Measurements from ENCODE around the gene ARHGEF5. TPM values are rescaled to one million over a fixed set of nuclear protein-coding genes. Genes with fewer than 3 reads are reported as not detected.
A peak's percentile ranks its signal among the peaks of the same experiment; 100 is the strongest.
"Not testable (repeated sequence)": the region's sequence is repeated elsewhere in the genome, so short reads cannot be mapped to it uniquely, and the experiment has no call there.

Gene ARHGEF5
- total RNA-seq, 1 experiment from 2014 or later, result 48.2 TPM

- H3K27ac Mint-ChIP-seq (ENCODE audit: low read depth, unreplicated experiment); POLR2A ChIA-PET; BruUV-seq (replicated peaks); H3K27me3 Mint-ChIP-seq (ENCODE audit: insufficient read depth, unreplicated experiment); intact Hi-C loops (cut with micrococcal nuclease); H3K9me3 Mint-ChIP-seq (ENCODE audit: unreplicated experiment); H3K4me3 Mint-ChIP-seq (ENCODE audit: unreplicated experiment); H3K36me3 Mint-ChIP-seq (ENCODE audit: insufficient read depth, unreplicated experiment); DNase-seq (ENCODE audit: unreplicated experiment); H3K4me1 Mint-ChIP-seq (ENCODE audit: insufficient read depth, unreplicated experiment); CTCF ChIA-PET: not testable (repeated sequence)
Measured at GRCh38 chr7:144330044-144330443, 25.2 kb upstream of the ARHGEF5 start.

DNA sequence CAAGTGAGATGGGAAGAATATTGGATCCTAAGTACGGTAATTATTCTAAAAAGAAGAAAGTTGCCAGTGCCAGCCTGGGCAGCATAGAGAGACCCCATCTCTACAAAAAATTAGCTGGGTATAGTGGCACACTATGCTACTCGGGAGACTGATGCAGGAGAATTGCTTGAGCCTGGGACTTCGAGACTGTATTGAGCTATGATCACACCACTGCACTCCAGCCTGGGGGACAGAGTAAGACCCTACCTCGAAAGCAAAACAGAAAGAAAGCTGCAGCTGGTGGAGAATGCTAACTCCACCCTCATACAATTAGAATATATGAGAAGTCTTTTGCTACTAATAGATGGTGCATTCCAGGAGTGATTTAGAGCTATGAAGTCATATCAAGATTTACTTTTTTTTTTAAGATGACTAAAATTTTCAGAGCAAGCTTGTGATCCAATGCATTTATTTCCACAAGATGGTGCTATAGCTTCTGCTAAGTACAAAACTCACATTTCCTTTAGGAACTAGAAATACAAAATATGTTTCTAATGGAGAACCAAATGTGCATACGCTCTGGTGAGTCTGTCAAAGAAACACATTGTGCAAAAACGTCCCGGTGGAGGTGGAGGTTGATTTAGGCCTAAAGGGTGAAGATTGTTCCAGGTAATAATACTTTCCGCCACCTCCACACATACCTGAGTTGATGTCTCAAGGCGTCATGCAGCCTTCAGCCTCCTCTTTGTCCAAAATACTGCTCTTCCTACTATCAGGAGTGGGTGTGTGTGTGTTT lies 23.8 kb upstream of the ARHGEF5 start:
- H3K9me3 Mint-ChIP-seq (ENCODE audit: unreplicated experiment); POLR2A ChIA-PET; DNase-seq (ENCODE audit: unreplicated experiment); H3K4me3 Mint-ChIP-seq (ENCODE audit: unreplicated experiment); H3K4me1 Mint-ChIP-seq (ENCODE audit: insufficient read depth, unreplicated experiment); intact Hi-C loops (cut with micrococcal nuclease); H3K27me3 Mint-ChIP-seq (ENCODE audit: insufficient read depth, unreplicated experiment); BruUV-seq (replicated peaks); H3K27ac Mint-ChIP-seq (ENCODE audit: low read depth, unreplicated experiment); H3K36me3 Mint-ChIP-seq (ENCODE audit: insufficient read depth, unreplicated experiment): not testable (repeated sequence)
- CTCF ChIA-PET, result interaction anchor here (0.6 to 1.2 kb wide), 4 partner anchors 60 to 476 kb away, joined by 3 to 10 read pairs (median 4); no protein-coding TSS in a partner anchor

DNA sequence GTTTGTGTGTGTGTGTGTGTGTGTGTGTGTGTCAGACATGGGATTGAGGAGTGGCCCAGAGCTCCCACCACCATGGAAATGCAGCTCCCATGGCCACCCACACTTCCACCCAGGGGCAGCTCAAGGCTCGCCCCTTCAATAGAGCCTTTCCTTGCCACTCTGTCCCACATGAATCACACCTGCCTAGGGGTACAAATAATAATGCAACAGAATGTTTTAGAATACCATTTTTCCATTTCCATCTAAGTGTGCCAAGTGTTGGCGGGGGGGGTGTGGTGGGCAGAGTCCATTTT lies 23.3 kb upstream of the ARHGEF5 start:
- intact Hi-C loops (cut with micrococcal nuclease); H3K27ac Mint-ChIP-seq (ENCODE audit: low read depth, unreplicated experiment); H3K9me3 Mint-ChIP-seq (ENCODE audit: unreplicated experiment); POLR2A ChIA-PET; H3K36me3 Mint-ChIP-seq (ENCODE audit: insufficient read depth, unreplicated experiment); DNase-seq (ENCODE audit: unreplicated experiment); H3K4me1 Mint-ChIP-seq (ENCODE audit: insufficient read depth, unreplicated experiment); H3K4me3 Mint-ChIP-seq (ENCODE audit: unreplicated experiment); H3K27me3 Mint-ChIP-seq (ENCODE audit: insufficient read depth, unreplicated experiment); BruUV-seq (replicated peaks): not testable (repeated sequence)
- CTCF ChIA-PET, result interaction anchor here (0.6 to 1.2 kb wide), 4 partner anchors 59 to 476 kb away, joined by 3 to 10 read pairs (median 4); no protein-coding TSS in a partner anchor

DNA sequence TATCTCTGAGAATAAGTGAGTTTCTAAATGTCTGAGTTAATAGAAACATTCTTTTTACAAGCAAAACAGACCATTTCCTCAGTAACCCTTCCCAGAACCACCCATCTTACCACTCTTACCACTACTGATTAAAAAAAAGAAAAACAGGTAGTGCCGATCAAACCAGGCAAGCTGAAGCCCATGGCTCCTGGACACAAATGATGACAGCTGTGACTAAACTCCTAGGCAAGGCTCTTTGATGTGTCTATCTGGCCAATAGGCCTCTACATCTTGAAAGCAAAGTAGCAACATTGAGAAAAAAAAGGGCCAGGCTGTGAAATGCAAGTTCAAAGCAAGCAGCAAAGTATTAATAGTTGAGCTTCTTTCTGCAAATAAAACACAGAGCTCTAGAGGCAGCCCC lies 6.6 kb upstream of the ARHGEF5 start:
- H3K36me3 Mint-ChIP-seq (ENCODE audit: insufficient read depth, unreplicated experiment); DNase-seq (ENCODE audit: unreplicated experiment); CTCF ChIA-PET; H3K9me3 Mint-ChIP-seq (ENCODE audit: unreplicated experiment); H3K27me3 Mint-ChIP-seq (ENCODE audit: insufficient read depth, unreplicated experiment); intact Hi-C loops (cut with micrococcal nuclease); BruUV-seq (replicated peaks); H3K4me1 Mint-ChIP-seq (ENCODE audit: insufficient read depth, unreplicated experiment); POLR2A ChIA-PET; H3K4me3 Mint-ChIP-seq (ENCODE audit: unreplicated experiment); H3K27ac Mint-ChIP-seq (ENCODE audit: low read depth, unreplicated experiment): not testable (repeated sequence)

- H3K27ac Mint-ChIP-seq (ENCODE audit: low read depth, unreplicated experiment); BruUV-seq (replicated peaks); H3K36me3 Mint-ChIP-seq (ENCODE audit: insufficient read depth, unreplicated experiment); H3K9me3 Mint-ChIP-seq (ENCODE audit: unreplicated experiment); DNase-seq (ENCODE audit: unreplicated experiment); intact Hi-C loops (cut with micrococcal nuclease); CTCF ChIA-PET; POLR2A ChIA-PET; H3K4me3 Mint-ChIP-seq (ENCODE audit: unreplicated experiment); H3K4me1 Mint-ChIP-seq (ENCODE audit: insufficient read depth, unreplicated experiment); H3K27me3 Mint-ChIP-seq (ENCODE audit: insufficient read depth, unreplicated experiment): not testable (repeated sequence)
Measured at GRCh38 chr7:144351667-144352066, 3.5 kb upstream of the ARHGEF5 start.

- H3K9me3 Mint-ChIP-seq (ENCODE audit: unreplicated experiment); BruUV-seq (replicated peaks); POLR2A ChIA-PET; H3K27ac Mint-ChIP-seq (ENCODE audit: low read depth, unreplicated experiment); H3K27me3 Mint-ChIP-seq (ENCODE audit: insufficient read depth, unreplicated experiment); H3K4me3 Mint-ChIP-seq (ENCODE audit: unreplicated experiment); intact Hi-C loops (cut with micrococcal nuclease); CTCF ChIA-PET; H3K36me3 Mint-ChIP-seq (ENCODE audit: insufficient read depth, unreplicated experiment); H3K4me1 Mint-ChIP-seq (ENCODE audit: insufficient read depth, unreplicated experiment); DNase-seq (ENCODE audit: unreplicated experiment): not testable (repeated sequence)
Measured at GRCh38 chr7:144356185-144356584, 983 bp downstream of the ARHGEF5 start.

GRCh38 chr7:144356860-144357259 lies 1.7 kb downstream of the ARHGEF5 start:
- H3K9me3 Mint-ChIP-seq (ENCODE audit: unreplicated experiment); BruUV-seq (replicated peaks); H3K4me3 Mint-ChIP-seq (ENCODE audit: unreplicated experiment); H3K27me3 Mint-ChIP-seq (ENCODE audit: insufficient read depth, unreplicated experiment); H3K4me1 Mint-ChIP-seq (ENCODE audit: insufficient read depth, unreplicated experiment); H3K27ac Mint-ChIP-seq (ENCODE audit: low read depth, unreplicated experiment); POLR2A ChIA-PET; intact Hi-C loops (cut with micrococcal nuclease); H3K36me3 Mint-ChIP-seq (ENCODE audit: insufficient read depth, unreplicated experiment); CTCF ChIA-PET; DNase-seq (ENCODE audit: unreplicated experiment): not testable (repeated sequence)

GRCh38 chr7:144362061-144362460 lies 6.9 kb downstream of the ARHGEF5 start:
- H3K27me3 Mint-ChIP-seq (ENCODE audit: insufficient read depth, unreplicated experiment); H3K4me3 Mint-ChIP-seq (ENCODE audit: unreplicated experiment): not testable (repeated sequence)

DNA sequence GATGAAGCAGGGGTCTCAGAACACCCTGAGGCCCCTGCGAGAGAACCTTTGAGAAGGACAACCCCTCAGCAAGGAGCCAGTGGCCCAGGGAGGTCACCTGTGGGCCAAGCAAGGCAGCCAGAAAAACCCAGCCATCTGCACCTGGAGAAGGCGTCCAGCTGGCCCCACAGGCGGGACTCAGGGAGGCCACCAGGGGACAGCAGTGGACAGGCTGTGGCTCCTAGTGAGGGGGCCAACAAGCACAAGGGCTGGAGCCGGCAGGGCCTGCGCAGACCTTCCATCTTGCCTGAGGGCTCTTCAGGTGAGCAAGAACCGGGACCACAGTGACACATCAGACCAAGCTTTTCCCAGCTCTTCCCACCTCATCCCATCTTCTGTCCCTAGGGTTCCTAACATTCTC lies 10.3 kb downstream of the ARHGEF5 start:
- H3K4me1 Mint-ChIP-seq (ENCODE audit: insufficient read depth, unreplicated experiment); H3K27me3 Mint-ChIP-seq (ENCODE audit: insufficient read depth, unreplicated experiment); intact Hi-C loops (cut with micrococcal nuclease); CTCF ChIA-PET; DNase-seq (ENCODE audit: unreplicated experiment); POLR2A ChIA-PET; H3K4me3 Mint-ChIP-seq (ENCODE audit: unreplicated experiment); H3K9me3 Mint-ChIP-seq (ENCODE audit: unreplicated experiment); H3K36me3 Mint-ChIP-seq (ENCODE audit: insufficient read depth, unreplicated experiment); BruUV-seq (replicated peaks): not testable (repeated sequence)
- peak overlapping the region; percentile 59 for H3K27ac Mint-ChIP-seq (ENCODE audit: low read depth, unreplicated experiment)

More at GRCh38 chr7:144362061-144362460, 6.9 kb downstream of the ARHGEF5 start:
- DNase-seq (ENCODE audit: unreplicated experiment); CTCF ChIA-PET; intact Hi-C loops (cut with micrococcal nuclease); POLR2A ChIA-PET; H3K9me3 Mint-ChIP-seq (ENCODE audit: unreplicated experiment); H3K27ac Mint-ChIP-seq (ENCODE audit: low read depth, unreplicated experiment); H3K36me3 Mint-ChIP-seq (ENCODE audit: insufficient read depth, unreplicated experiment); H3K4me1 Mint-ChIP-seq (ENCODE audit: insufficient read depth, unreplicated experiment); BruUV-seq (replicated peaks): not testable (repeated sequence)

DNA sequence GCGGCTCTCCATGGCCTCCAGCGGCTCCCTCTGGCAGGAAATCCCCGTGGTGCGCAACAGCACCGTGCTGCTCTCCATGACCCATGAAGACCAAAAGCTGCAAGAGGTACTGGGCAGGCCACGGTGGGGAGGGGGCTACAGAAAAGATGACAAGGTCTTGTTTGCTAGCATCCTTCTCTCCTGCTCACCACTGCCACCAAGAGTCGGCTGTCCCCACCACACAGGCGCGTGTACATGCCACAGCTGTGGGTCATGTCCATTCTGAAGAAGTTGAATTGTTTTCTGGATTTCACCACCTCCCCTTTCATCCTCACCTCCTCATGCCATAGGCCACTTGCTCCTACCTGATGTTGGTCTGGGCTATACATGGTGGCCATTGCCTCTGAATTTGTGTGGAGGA lies 12.0 kb downstream of the ARHGEF5 start:
- H3K27me3 Mint-ChIP-seq (ENCODE audit: insufficient read depth, unreplicated experiment); BruUV-seq (replicated peaks); CTCF ChIA-PET; H3K36me3 Mint-ChIP-seq (ENCODE audit: insufficient read depth, unreplicated experiment); POLR2A ChIA-PET; DNase-seq (ENCODE audit: unreplicated experiment); H3K9me3 Mint-ChIP-seq (ENCODE audit: unreplicated experiment); H3K4me3 Mint-ChIP-seq (ENCODE audit: unreplicated experiment); H3K4me1 Mint-ChIP-seq (ENCODE audit: insufficient read depth, unreplicated experiment); H3K27ac Mint-ChIP-seq (ENCODE audit: low read depth, unreplicated experiment); intact Hi-C loops (cut with micrococcal nuclease): not testable (repeated sequence)
